ENCODE measurements around the gene PDGFA. TPM values are rescaled to one million over a fixed set of nuclear protein-coding genes. Genes with fewer than 3 reads are reported as not detected.

PDGFA gene
- total RNA-seq, 6 experiments from 2014 or later = 7.1 to 8.7 (median 7.8) TPM

DNA sequence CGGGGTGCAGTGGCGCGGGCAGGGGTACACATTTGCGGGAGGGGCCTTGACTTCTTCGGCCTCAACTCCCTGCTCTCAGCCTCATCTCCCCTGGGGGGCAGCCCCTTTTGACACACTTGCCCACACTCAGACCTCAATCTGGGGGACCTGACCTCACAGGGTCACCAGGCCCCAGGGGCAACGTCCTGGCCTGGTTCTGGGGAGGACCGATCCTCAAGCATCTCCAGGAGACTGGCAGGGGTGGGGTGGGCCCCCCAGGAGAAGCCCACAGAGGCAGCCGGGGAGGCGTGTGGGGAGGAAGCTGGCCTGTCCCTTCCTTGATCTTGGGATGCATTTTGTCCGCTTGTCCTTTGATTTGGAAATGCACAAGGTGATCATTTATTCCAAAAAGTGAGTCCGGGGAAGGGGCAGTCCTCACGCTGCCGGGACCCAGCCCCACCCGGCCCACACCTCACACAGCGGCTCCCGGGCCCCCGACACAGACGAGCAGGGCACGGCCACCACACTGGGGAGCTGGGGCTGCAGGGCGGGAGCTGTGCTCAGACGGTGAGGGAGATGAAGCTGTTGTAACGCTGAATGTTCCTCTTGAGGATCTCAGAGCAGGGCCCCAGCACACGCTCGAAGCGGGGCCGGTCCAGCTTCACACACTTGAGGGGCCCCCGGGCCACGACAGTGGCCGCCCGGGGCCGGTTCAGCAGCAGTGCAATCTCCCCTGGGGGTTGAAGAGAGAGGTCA is 30.4 kb upstream of the PDGFA start:
- Mint-ChIP-seq H3K4me3 (no peak overlapping the region), H3K4me1 (ENCODE audit: low read depth) (peaks cover 11% of the 10 kb centered on the region), H3K9me3 (no peaks in the 10 kb centered on the region), H3K27me3 (ENCODE audit: insufficient read depth) (no peaks in the 10 kb centered on the region; the same call in none of the 2 replicates), H3K27ac (no peak overlapping the region), H3K36me3 (ENCODE audit: low read depth) (no peaks in the 10 kb centered on the region)
- TF ChIP-seq, protein P1, sequence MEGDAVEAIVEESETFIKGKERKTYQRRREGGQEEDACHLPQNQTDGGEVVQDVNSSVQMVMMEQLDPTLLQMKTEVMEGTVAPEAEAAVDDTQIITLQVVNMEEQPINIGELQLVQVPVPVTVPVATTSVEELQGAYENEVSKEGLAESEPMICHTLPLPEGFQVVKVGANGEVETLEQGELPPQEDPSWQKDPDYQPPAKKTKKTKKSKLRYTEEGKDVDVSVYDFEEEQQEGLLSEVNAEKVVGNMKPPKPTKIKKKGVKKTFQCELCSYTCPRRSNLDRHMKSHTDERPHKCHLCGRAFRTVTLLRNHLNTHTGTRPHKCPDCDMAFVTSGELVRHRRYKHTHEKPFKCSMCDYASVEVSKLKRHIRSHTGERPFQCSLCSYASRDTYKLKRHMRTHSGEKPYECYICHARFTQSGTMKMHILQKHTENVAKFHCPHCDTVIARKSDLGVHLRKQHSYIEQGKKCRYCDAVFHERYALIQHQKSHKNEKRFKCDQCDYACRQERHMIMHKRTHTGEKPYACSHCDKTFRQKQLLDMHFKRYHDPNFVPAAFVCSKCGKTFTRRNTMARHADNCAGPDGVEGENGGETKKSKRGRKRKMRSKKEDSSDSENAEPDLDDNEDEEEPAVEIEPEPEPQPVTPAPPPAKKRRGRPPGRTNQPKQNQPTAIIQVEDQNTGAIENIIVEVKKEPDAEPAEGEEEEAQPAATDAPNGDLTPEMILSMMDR (IDR thresholded peaks at IDR 0.05) = no peak
- no peak for DNase-seq

DNA sequence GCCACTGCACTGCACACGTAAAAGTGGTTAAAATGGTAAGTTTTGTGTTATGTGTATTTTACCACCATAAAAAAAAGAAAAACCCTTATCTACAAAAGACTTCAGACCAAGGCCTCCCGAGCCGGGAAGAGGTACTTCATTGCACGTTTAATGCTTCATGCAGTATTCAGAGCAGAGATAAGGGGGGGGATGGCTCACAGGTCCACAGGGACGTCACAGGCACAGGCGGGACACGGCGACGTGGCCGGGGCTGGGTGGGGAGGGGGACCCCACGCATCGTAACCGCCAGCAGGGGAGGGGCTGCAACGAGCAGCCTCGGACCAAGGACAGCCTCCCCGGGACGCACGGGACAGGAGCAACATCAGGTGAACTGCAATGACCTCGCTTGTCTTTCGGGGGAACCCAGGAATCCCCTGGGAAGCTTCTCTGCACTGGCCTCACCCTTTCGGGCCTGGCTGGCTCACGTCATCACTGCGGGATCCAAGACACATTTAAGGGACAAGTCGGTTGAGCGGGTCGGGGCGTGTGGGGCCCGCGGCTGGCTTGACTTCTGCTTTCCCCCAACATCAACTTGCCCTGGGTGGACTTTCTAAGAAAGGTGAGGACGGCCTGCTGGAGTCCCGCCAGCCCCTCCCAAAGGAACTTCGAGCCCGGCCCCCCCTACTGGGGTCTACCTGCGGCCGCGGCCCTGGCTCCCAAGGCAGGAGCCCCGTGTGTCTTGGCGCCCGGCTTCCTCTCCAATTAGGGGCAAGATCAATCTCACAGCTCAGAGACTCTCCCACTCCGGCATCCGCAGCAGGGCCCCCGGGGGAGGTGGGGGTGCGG is 29.6 kb upstream of the PDGFA start:
- Mint-ChIP-seq H3K27me3 (ENCODE audit: insufficient read depth) (no peaks in the 10 kb centered on the region; the same call in none of the 2 replicates), H3K4me1 (ENCODE audit: low read depth) (peaks cover 11% of the 10 kb centered on the region), H3K4me3 (no peak overlapping the region), H3K36me3 (ENCODE audit: low read depth) (no peaks in the 10 kb centered on the region), H3K9me3 (no peaks in the 10 kb centered on the region), H3K27ac (no peak overlapping the region)
- TF ChIP-seq, protein P1 (IDR thresholded peaks at IDR 0.05) = no peak
- DNase-seq = no peak

DNA sequence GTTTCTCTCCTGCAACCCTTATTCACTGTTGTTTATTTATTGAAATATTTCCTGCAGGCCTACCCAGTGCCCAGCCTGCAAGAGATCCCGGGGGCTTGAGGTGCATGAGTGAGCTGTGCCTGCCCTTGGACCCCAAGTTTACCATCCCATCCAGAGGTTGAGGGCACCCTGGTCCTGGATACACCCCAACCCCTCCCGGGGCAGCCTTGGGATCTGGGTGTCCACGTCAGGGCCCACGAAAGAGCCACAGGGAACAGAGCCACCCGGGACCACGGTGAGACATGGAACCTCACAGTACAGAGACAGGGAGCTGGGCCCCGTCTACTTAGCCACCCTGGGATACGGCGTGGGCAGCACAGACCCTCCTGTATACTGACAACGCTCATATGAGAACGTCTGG is 28.8 kb upstream of the PDGFA start:
- DNase-seq = no peak
- Mint-ChIP-seq H3K36me3 (ENCODE audit: low read depth) (no peaks in the 10 kb centered on the region), H3K9me3 (no peaks in the 10 kb centered on the region)

GRCh38 chr7:545470-545869 is 25.8 kb upstream of the PDGFA start:
- no peak for DNase-seq
- H3K27me3 Mint-ChIP-seq (ENCODE audit: insufficient read depth) = no peaks in the 10 kb centered on the region; the same call in none of the 2 replicates
- peaks cover 36% of the 10 kb centered on the region for H3K4me1 Mint-ChIP-seq (ENCODE audit: low read depth)
- H3K4me3 Mint-ChIP-seq = no peak overlapping the region
- H3K27ac Mint-ChIP-seq = no peak overlapping the region
- H3K36me3 Mint-ChIP-seq (ENCODE audit: low read depth) = no peaks in the 10 kb centered on the region
- TF ChIP-seq, protein P1 (IDR thresholded peaks at IDR 0.05) = no peak
- no peaks in the 10 kb centered on the region for H3K9me3 Mint-ChIP-seq

More for the DNA sequence above, 28.8 kb upstream of the PDGFA start:
- H3K27me3 Mint-ChIP-seq (ENCODE audit: insufficient read depth) = no peaks in the 10 kb centered on the region; the same call in none of the 2 replicates
- TF ChIP-seq, protein P1 (IDR thresholded peaks at IDR 0.05) = no peak
- H3K4me1 Mint-ChIP-seq (ENCODE audit: low read depth) = peaks cover 17% of the 10 kb centered on the region
- no peak overlapping the region for H3K4me3 Mint-ChIP-seq
- H3K27ac Mint-ChIP-seq = no peak overlapping the region

DNA sequence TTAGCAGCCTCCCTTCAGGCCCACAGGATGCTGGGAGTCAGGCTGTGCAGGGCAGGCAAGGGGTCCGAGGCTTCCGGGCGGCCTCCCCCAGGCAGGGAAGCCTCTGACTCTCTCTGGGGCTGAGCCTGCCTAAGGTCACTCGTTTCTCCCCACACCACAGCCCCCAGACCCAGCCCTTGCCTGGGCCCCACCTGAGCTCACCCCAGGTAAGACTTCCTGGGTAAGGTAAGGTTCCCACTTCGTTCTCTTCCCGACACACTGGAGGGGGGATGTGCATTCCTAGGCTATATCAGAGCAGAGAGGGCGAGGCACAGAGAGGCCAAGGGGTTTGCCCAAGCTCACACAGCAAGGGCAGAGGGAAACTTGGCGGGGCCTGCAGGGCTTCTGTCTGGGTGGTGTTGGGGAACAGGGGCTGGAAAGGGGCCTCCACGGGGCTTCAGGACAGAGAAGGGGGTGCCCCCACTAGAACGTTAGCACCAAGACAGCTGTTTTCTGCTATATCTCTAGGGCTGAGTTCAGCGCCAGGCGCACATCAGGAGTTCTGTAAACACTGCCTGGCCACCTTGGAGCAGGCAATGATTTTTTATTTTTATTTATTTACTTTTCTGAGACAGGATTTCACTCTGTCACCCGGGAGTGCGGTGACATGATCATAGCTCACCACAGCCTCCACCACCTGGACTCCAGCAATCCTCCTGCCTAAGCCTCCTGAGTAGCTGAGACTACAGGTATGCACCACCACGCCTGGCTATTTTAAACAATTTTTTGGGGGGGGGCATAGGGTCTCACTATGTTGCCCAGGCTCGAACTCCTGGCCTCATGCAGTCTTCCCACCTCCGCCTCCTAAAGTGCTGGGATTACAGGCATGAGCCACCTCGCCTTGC is 24.9 kb upstream of the PDGFA start:
- Mint-ChIP-seq H3K4me1 (ENCODE audit: low read depth) (peaks cover 42% of the 10 kb centered on the region), H3K27ac (no peak overlapping the region), H3K4me3 (no peak overlapping the region), H3K36me3 (ENCODE audit: low read depth) (no peaks in the 10 kb centered on the region), H3K9me3 (no peaks in the 10 kb centered on the region), H3K27me3 (ENCODE audit: insufficient read depth) (no peaks in the 10 kb centered on the region; the same call in none of the 2 replicates)
- no peak for DNase-seq
- TF ChIP-seq, protein P1 (IDR thresholded peaks at IDR 0.05) = no peak
